GM21360 (cell line): ENCODE results near the gene CAV1.

ENCODE experiments used
- ATAC-seq: cut with Tn5 transposase; IDR thresholded peaks from one replicate; pipeline ENCODE4 v1.9.1; 2021; ENCODE audit warnings: mild to moderate bottlenecking, moderate library complexity; ENCODE audit not compliant: unreplicated experiment

Gene CAV1

GRCh38 chr7:116554911-116555310 is 30.1 kb downstream of the CAV1 start:
- no peak for ATAC-seq

- no peak for ATAC-seq
Observed at GRCh38 chr7:116557066-116557585, 32.3 kb downstream of the CAV1 start.

- no peak for ATAC-seq
Observed at GRCh38 chr7:116557901-116558300, 33.1 kb downstream of the CAV1 start.

GRCh38 chr7:116560021-116560970 is 35.5 kb downstream of the CAV1 start:
- no peak for ATAC-seq

- no peak for ATAC-seq
Observed at GRCh38 chr7:116561697-116562483, 37.1 kb downstream of the CAV1 start.

- ATAC-seq = no peak
Observed at GRCh38 chr7:116562529-116563121, 37.8 kb downstream of the CAV1 start.

- ATAC-seq = no peak
Observed at GRCh38 chr7:116565981-116566380, 41.1 kb downstream of the CAV1 start.

- no peak for ATAC-seq
Observed at GRCh38 chr7:116566666-116567065, 41.8 kb downstream of the CAV1 start.

GRCh38 chr7:116569737-116570136 is 44.9 kb downstream of the CAV1 start:
- ATAC-seq = no peak

- no peak for ATAC-seq
Observed at GRCh38 chr7:116570306-116570705, 45.5 kb downstream of the CAV1 start.

GRCh38 chr7:116571037-116571436 is 46.2 kb downstream of the CAV1 start:
- ATAC-seq = no peak

- ATAC-seq = no peak
Observed at GRCh38 chr7:116571552-116571951, 46.7 kb downstream of the CAV1 start.

- ATAC-seq = no peak
Observed at GRCh38 chr7:116572036-116572435, 47.2 kb downstream of the CAV1 start.

- ATAC-seq = no peak
Observed at GRCh38 chr7:116573541-116573940, 48.7 kb downstream of the CAV1 start.

- ATAC-seq = no peak
Observed at GRCh38 chr7:116574025-116574822, 49.4 kb downstream of the CAV1 start.

GRCh38 chr7:116575853-116576252 is 51.0 kb downstream of the CAV1 start:
- no peak for ATAC-seq

- peak; percentile 30 for ATAC-seq
Observed at GRCh38 chr7:116576350-116577319, 51.8 kb downstream of the CAV1 start.

GRCh38 chr7:116577320-116577871 is 52.6 kb downstream of the CAV1 start:
- peak; percentile 80 for ATAC-seq

GRCh38 chr7:116578526-116578925 is 53.7 kb downstream of the CAV1 start:
- no peak for ATAC-seq
